Liver (tissue), 9 donors: Measurements from ENCODE around the gene ZNF506. TPM values are rescaled to one million over a fixed set of nuclear protein-coding genes. Genes with fewer than 3 reads are reported as not detected.
A peak's percentile ranks its signal among the peaks of the same experiment; 100 is the strongest.
"Not testable (repeated sequence)": the region's sequence is repeated elsewhere in the genome, so short reads cannot be mapped to it uniquely, and the experiment has no call there.

ENCODE experiments used
- DNase-seq: peaks from one replicate; pipeline ENCODE4 v3.0.0-alpha.2; 2017; ENCODE audit warnings: low spot score
- H3K27ac ChIP-seq, 2 donors: one replicate each; pipeline ENCODE4 v1.7.0; 2013; ENCODE audit warnings: inconsistent platforms in 2 of 2, low read length in 2 of 2, control low read depth in 1 of 2, low read depth in 1 of 2, mild to moderate bottlenecking in 1 of 2
- H3K27me3 ChIP-seq, 4 donors: one replicate each; pipeline versions ENCODE4 v1.6.1 to v1.7.0; 2013; ENCODE audit warnings: low read length in 3 of 4, inconsistent platforms in 1 of 4, mild to moderate bottlenecking in 1 of 4, moderate library complexity in 1 of 4; ENCODE audit not compliant: control insufficient read depth in 4 of 4, insufficient read depth in 4 of 4
- H3K36me3 ChIP-seq, 4 donors: one replicate each; pipeline versions ENCODE4 v1.6.1 to v1.7.0; 2013; ENCODE audit warnings: low read length in 3 of 4, mild to moderate bottlenecking in 3 of 4, low read depth in 1 of 4, moderate library complexity in 1 of 4; ENCODE audit not compliant: control insufficient read depth in 4 of 4, insufficient read depth in 3 of 4
- H3K4me1 ChIP-seq, 4 donors: one replicate each; pipeline versions ENCODE4 v1.6.1 to v1.7.0; 2013; ENCODE audit warnings: low read length in 3 of 4, mild to moderate bottlenecking in 3 of 4, moderate library complexity in 1 of 4; ENCODE audit not compliant: control insufficient read depth in 4 of 4, insufficient read depth in 4 of 4
- H3K4me3 ChIP-seq, 3 donors: one replicate each; pipeline versions ENCODE4 v1.6.1 to v1.7.0; 2013; ENCODE audit warnings: low read length in 3 of 3, control low read depth in 1 of 3, low read depth in 1 of 3, mild to moderate bottlenecking in 1 of 3
- H3K9ac ChIP-seq, 2 donors: one replicate each; pipeline ENCODE4 v1.7.0; 2013; ENCODE audit warnings: low read length in 2 of 2, mild to moderate bottlenecking in 2 of 2, moderate library complexity in 2 of 2, control low read depth in 1 of 2, low read depth in 1 of 2
- H3K9me3 ChIP-seq, 4 donors: one replicate each; pipeline versions ENCODE4 v1.6.1 to v1.7.0; 2013; ENCODE audit warnings: low read length in 3 of 4; ENCODE audit not compliant: control insufficient read depth in 4 of 4
- ATF3 ChIP-seq: IDR thresholded peaks from 2 replicates; pipeline ENCODE4 v1.6.1; 2016; ENCODE audit warnings: antibody characterized with exemption
- EGR1 ChIP-seq, 2 donors: IDR thresholded peaks; 2 replicates each; pipeline ENCODE4 v1.6.1; 2016 to 2018; ENCODE audit warnings: antibody characterized with exemption in 2 of 2, low read depth in 2 of 2
- FOXA1 ChIP-seq: IDR thresholded peaks from 2 replicates; pipeline ENCODE4 v1.6.1; 2016; ENCODE audit warnings: antibody characterized with exemption
- FOXA2 ChIP-seq: IDR thresholded peaks from 2 replicates; pipeline ENCODE4 v1.6.1; 2016; ENCODE audit warnings: antibody characterized with exemption
- GABPA ChIP-seq, 2 donors: IDR thresholded peaks in 1 of 2; conservative IDR thresholded peaks in 1 of 2; 2 replicates each; pipeline ENCODE4 v1.6.1; 2016; ENCODE audit warnings: antibody characterized with exemption in 2 of 2, mild to moderate bottlenecking in 1 of 2, moderate library complexity in 1 of 2
- HNF4A ChIP-seq, 2 donors: conservative IDR thresholded peaks; 2 replicates each; pipeline ENCODE4 v1.6.1; 2016; ENCODE audit warnings: antibody characterized with exemption in 2 of 2, mild to moderate bottlenecking in 2 of 2
- HNF4G ChIP-seq: IDR thresholded peaks from 2 replicates; pipeline ENCODE4 v1.6.1; 2016; ENCODE audit warnings: antibody characterized with exemption
- JUND ChIP-seq, 2 donors: IDR thresholded peaks; 2 replicates each; pipeline ENCODE4 v1.6.1; 2016; ENCODE audit warnings: antibody characterized with exemption in 2 of 2
- MAX ChIP-seq: IDR thresholded peaks from 2 replicates; pipeline ENCODE4 v1.6.1; 2016; ENCODE audit warnings: antibody characterized with exemption
- NR2F2 ChIP-seq: IDR thresholded peaks from 2 replicates; pipeline ENCODE4 v1.6.1; 2016; ENCODE audit warnings: antibody characterized with exemption
- RAD21 ChIP-seq, 2 donors: IDR thresholded peaks; 2 replicates each; pipeline ENCODE4 v1.6.1; 2016; ENCODE audit warnings: antibody characterized with exemption in 2 of 2, mild to moderate bottlenecking in 2 of 2
- REST ChIP-seq: IDR thresholded peaks from 2 replicates; pipeline ENCODE4 v1.6.1; 2016; ENCODE audit warnings: antibody characterized with exemption, mild to moderate bottlenecking
- RXRA ChIP-seq, 2 donors: IDR thresholded peaks; 2 replicates each; pipeline ENCODE4 v1.6.1; 2017 to 2018; ENCODE audit warnings: antibody characterized with exemption in 2 of 2, mild to moderate bottlenecking in 1 of 2
- SP1 ChIP-seq: IDR thresholded peaks from 2 replicates; pipeline ENCODE4 v1.6.1; 2018; ENCODE audit warnings: antibody characterized with exemption, mild to moderate bottlenecking
- TAF1 ChIP-seq: conservative IDR thresholded peaks from 2 replicates; pipeline ENCODE4 v1.6.1; 2016; ENCODE audit warnings: antibody characterized with exemption, mild to moderate bottlenecking
- YY1 ChIP-seq: IDR thresholded peaks from 2 replicates; pipeline ENCODE4 v1.6.1; 2016; ENCODE audit warnings: antibody characterized with exemption, mild to moderate bottlenecking
- ZBTB33 ChIP-seq: IDR thresholded peaks from 2 replicates; pipeline ENCODE4 v1.6.1; 2016; ENCODE audit warnings: antibody characterized with exemption
- WGBS: extraction: QIAGEN DNeasy Blood & Tissue Kit; methylation state at CpG from one replicate; pipeline ENCODE4 v1.1.7; 2013; 5-methylcytosine and 5-hydroxymethylcytosine counted together
- polyA plus RNA-seq, 2 donors: library from polyadenylated mRNA; stranded (reverse) in 1 of 2; unstranded in 1 of 2; fragments of 200-250 nt in 1 of 2; fragments of >200 nt in 1 of 2; fragmentation: Nextera tagmentation in 1 of 2; extraction: Ambion mirVana in 1 of 2; gene quantifications; one replicate each; pipeline versions ENCODE4 v1.2.1 to v1.2.3, GENCODE V29; 2013 to 2015
- total RNA-seq, 2 donors: library from RNA; depleted of rRNA; stranded (reverse); fragments of >200 nt; gene quantifications; one replicate each; pipeline ENCODE4 v1.2.3, GENCODE V29; 2014
- donor health status: healthy.
- donor health status: healthy.
- donor health status: healthy.
- donor health status: healthy.
- donor health status: healthy.

Gene ZNF506
- total and polyA plus RNA-seq, 4 donors: 1.3 to 8.5 (median 4.9) TPM

- no peak overlapping the region for H3K27ac ChIP-seq
- TF ChIP-seq RAD21 (IDR thresholded peaks at IDR 0.05) (no peak), RXRA (IDR thresholded peaks at IDR 0.05) (no peak), EGR1 (IDR thresholded peaks at IDR 0.05; ENCODE audit: low read depth in 2 of 2) (no peak), ZBTB33 (no peak)
- H3K9me3 ChIP-seq: peaks cover 3 to 37% (median 11%) of the 10 kb centered on the region in 4 donors
- 95% methylated on average over 9 of the region's 9 CpGs for WGBS
- peaks cover 2 to 12% (median 3%) of the 10 kb centered on the region in 4 donors for H3K36me3 ChIP-seq
- no peaks in the 10 kb centered on the region for H3K27me3 ChIP-seq
- H3K4me1 ChIP-seq: no peaks in the 10 kb centered on the region
- no peak for DNase-seq
- no peak overlapping the region for H3K4me3 ChIP-seq
- H3K9ac ChIP-seq: no peak overlapping the region
Measured at GRCh38 chr19:19816679-19817078, 4.9 kb downstream of the ZNF506 start.

GRCh38 chr19:19811999-19812398 is 9.6 kb downstream of the ZNF506 start:
- DNase-seq, H3K4me3 ChIP-seq, H3K4me1 ChIP-seq, H3K9ac ChIP-seq, H3K36me3 ChIP-seq, H3K27me3 ChIP-seq, H3K27ac ChIP-seq: not testable (repeated sequence)
- WGBS: 98% methylated on average over 1 of the region's 1 CpG
- peaks cover 3 to 17% (median 11%) of the 10 kb centered on the region in 4 donors for H3K9me3 ChIP-seq

- no peak for TF ChIP-seq HNF4A (conservative IDR thresholded peaks at IDR 0.05)
- no peak overlapping the region for H3K27ac ChIP-seq
- 85% methylated on average over 1 of the region's 1 CpG for WGBS
- no peaks in the 10 kb centered on the region for H3K4me1 ChIP-seq
- no peaks in the 10 kb centered on the region for H3K27me3 ChIP-seq
- DNase-seq: no peak
- no peak overlapping the region for H3K9ac ChIP-seq
- peak overlapping the region in 1 of 3 donors; percentile 14 for H3K4me3 ChIP-seq
- peaks cover 5 to 22% (median 7%) of the 10 kb centered on the region in 4 donors for H3K36me3 ChIP-seq
- H3K9me3 ChIP-seq: peaks cover 7 to 29% (median 10%) of the 10 kb centered on the region in 4 donors
Measured at GRCh38 chr19:19805480-19805879, 16.1 kb downstream of the ZNF506 start.

- H3K27ac ChIP-seq: no peak overlapping the region
- peaks cover 5 to 53% (median 46%) of the 10 kb centered on the region in 4 donors for H3K36me3 ChIP-seq
- WGBS: 93% methylated on average over 1 of the region's 1 CpG
- no peaks in the 10 kb centered on the region for H3K27me3 ChIP-seq
- DNase-seq: no peak
- H3K9ac ChIP-seq: no peak overlapping the region
- TF ChIP-seq YY1 (no peak), FOXA2 (no peak), SP1 (no peak), HNF4G (no peak), GABPA (IDR thresholded peaks at IDR 0.05 in 1 of 2, conservative IDR thresholded peaks at IDR 0.05 in 1 of 2) (no peak), TAF1 (no peak), FOXA1 (no peak), ATF3 (no peak), RAD21 (IDR thresholded peaks at IDR 0.05) (no peak), HNF4A (conservative IDR thresholded peaks at IDR 0.05) (no peak), REST (no peak), NR2F2 (no peak), RXRA (IDR thresholded peaks at IDR 0.05) (no peak), MAX (no peak), JUND (IDR thresholded peaks at IDR 0.05) (no peak)
- H3K4me1 ChIP-seq: no peaks in the 10 kb centered on the region
- H3K4me3 ChIP-seq: no peak overlapping the region
- peaks cover 9 to 40% (median 11%) of the 10 kb centered on the region in 4 donors for H3K9me3 ChIP-seq
Measured at GRCh38 chr19:19788015-19788414, 33.5 kb downstream of the ZNF506 start.
